Measurements from ENCODE around the gene DQX1. TPM values are rescaled to one million over a fixed set of nuclear protein-coding genes. Genes with fewer than 3 reads are reported as not detected.

The DQX1 gene
- total and polyA plus RNA-seq, 3 donors (not counting 1 experiment from before 2014, with no cell fraction given), result 0.83 to 5.2 (median 3.4) TPM

Other genes starting within 250 kb of the DQX1 start
- gene SLC4A5, start 182.8 kb downstream of the DQX1 start, total RNA-seq, result 1 to 10 TPM in 1 of 2 donors, under 1 TPM in 1; 0.56 to 1.5 TPM
- gene SLC4A5, start 182.8 kb downstream of the DQX1 start, polyA plus RNA-seq, result 0.12 TPM
- 100 to 1,000 TPM; 137 to 172 TPM for gene DCTN1, start 145.9 kb downstream of the DQX1 start, total RNA-seq
- gene DCTN1, start 145.9 kb downstream of the DQX1 start, polyA plus RNA-seq, result 124 TPM
- 1 to 10 TPM; 2.5 to 9.5 TPM for gene C2orf81, start 104.6 kb downstream of the DQX1 start, total RNA-seq
- 1.9 TPM for gene C2orf81, start 104.6 kb downstream of the DQX1 start, polyA plus RNA-seq
- 10 to 100 TPM; 39.0 to 50.4 TPM for gene WDR54, start 104.5 kb downstream of the DQX1 start, total RNA-seq
- gene WDR54, start 104.5 kb downstream of the DQX1 start, polyA plus RNA-seq, result 88.7 TPM
- gene RTKN, start 84.3 kb downstream of the DQX1 start, total RNA-seq, result 100 to 1,000 TPM; 124 to 206 TPM
- 99.4 TPM for gene RTKN, start 84.3 kb downstream of the DQX1 start, polyA plus RNA-seq
- 10 to 100 TPM; 15.0 to 43.2 TPM for gene INO80B, start 71.1 kb downstream of the DQX1 start, total RNA-seq
- 11.7 TPM for gene INO80B, start 71.1 kb downstream of the DQX1 start, polyA plus RNA-seq
- gene WBP1, start 67.8 kb downstream of the DQX1 start, total RNA-seq, result 10 to 100 TPM; 42.7 to 79.3 TPM
- 71.6 TPM for gene WBP1, start 67.8 kb downstream of the DQX1 start, polyA plus RNA-seq
- 10 to 100 TPM; 67.2 to 67.8 TPM for gene MOGS, start 60.8 kb downstream of the DQX1 start, total RNA-seq
- 57.4 TPM for gene MOGS, start 60.8 kb downstream of the DQX1 start, polyA plus RNA-seq
- gene MRPL53, start 53.6 kb downstream of the DQX1 start, total RNA-seq, result 10 to 100 TPM in 1 of 2 donors, 1 to 10 TPM in 1; 9.3 to 70.1 TPM
- 49.6 TPM for gene MRPL53, start 53.6 kb downstream of the DQX1 start, polyA plus RNA-seq
- gene CCDC142, start 43.2 kb downstream of the DQX1 start, total RNA-seq, result 10 to 100 TPM; 13.0 to 18.2 TPM
- gene CCDC142, start 43.2 kb downstream of the DQX1 start, polyA plus RNA-seq, result 8.2 TPM
- gene TTC31, start 43.1 kb downstream of the DQX1 start, total RNA-seq, result 10 to 100 TPM; 11.5 to 22.0 TPM
- 17.6 TPM for gene TTC31, start 43.1 kb downstream of the DQX1 start, polyA plus RNA-seq
- gene LBX2, start 26.6 kb downstream of the DQX1 start, total RNA-seq, result not detected
- 0.10 TPM for gene LBX2, start 26.6 kb downstream of the DQX1 start, polyA plus RNA-seq
- 10 to 100 TPM; 20.0 to 35.4 TPM for gene PCGF1, start 18.5 kb downstream of the DQX1 start, total RNA-seq
- 32.8 TPM for gene PCGF1, start 18.5 kb downstream of the DQX1 start, polyA plus RNA-seq
- under 1 TPM in 1 of 2 donors, not detected in 1; 0.33 TPM for gene TLX2, start 11.8 kb downstream of the DQX1 start, total RNA-seq
- gene TLX2, start 11.8 kb downstream of the DQX1 start, polyA plus RNA-seq, result 0.05 TPM
- 100 to 1,000 TPM in 1 of 2 donors, 10 to 100 TPM in 1; 67.5 to 111 TPM for gene AUP1, start 3.5 kb upstream of the DQX1 start, total RNA-seq
- 145 TPM for gene AUP1, start 3.5 kb upstream of the DQX1 start, polyA plus RNA-seq
- gene HTRA2, start 3.7 kb upstream of the DQX1 start, total RNA-seq, result 10 to 100 TPM; 29.2 to 30.8 TPM
- gene HTRA2, start 3.7 kb upstream of the DQX1 start, polyA plus RNA-seq, result 50.0 TPM
- under 1 TPM; 0.83 to 0.87 TPM for gene LOXL3, start 27.7 kb upstream of the DQX1 start, total RNA-seq
- gene LOXL3, start 27.7 kb upstream of the DQX1 start, polyA plus RNA-seq, result 2.2 TPM
- 1 to 10 TPM; 3.1 to 6.5 TPM for gene DOK1, start 28.5 kb upstream of the DQX1 start, total RNA-seq
- gene DOK1, start 28.5 kb upstream of the DQX1 start, polyA plus RNA-seq, result 4.9 TPM
- gene M1AP, start 122.1 kb upstream of the DQX1 start, total RNA-seq, result under 1 TPM; 0.67 to 0.94 TPM
- gene M1AP, start 122.1 kb upstream of the DQX1 start, polyA plus RNA-seq, result 0.58 TPM
- 10 to 100 TPM; 15.3 to 17.6 TPM for gene SEMA4F, start 128.0 kb upstream of the DQX1 start, total RNA-seq
- 11.6 TPM for gene SEMA4F, start 128.0 kb upstream of the DQX1 start, polyA plus RNA-seq

Measured in mammary epithelial cell (primary cell).